ENCODE data around the gene ARHGEF16.

The ARHGEF16 gene

GRCh38 chr1:3460672-3461131 lies 6.2 kb downstream of the ARHGEF16 start:
- TF ChIP-seq CREB1 (IDR thresholded peaks at IDR 0.05; ENCODE audit: low read depth) (no peak), YY1 (IDR thresholded peaks at IDR 0.05; ENCODE audit: low read depth) (no peak), TCF12 (IDR thresholded peaks at IDR 0.05; ENCODE audit: low read depth) (no peak), MAX (IDR thresholded peaks at IDR 0.05) (no peak), EP300 (IDR thresholded peaks at IDR 0.05; ENCODE audit: borderline replicate concordance) (no peak), EGR1 (IDR thresholded peaks at IDR 0.05) (no peak), NFIC (IDR thresholded peaks at IDR 0.05) (no peak), TAF1 (IDR thresholded peaks at IDR 0.05; ENCODE audit: low read depth) (no peak), TEAD4 (IDR thresholded peaks at IDR 0.05) (no peak), ZBTB7A (IDR thresholded peaks at IDR 0.05; ENCODE audit: low read depth) (no peak)

DNA sequence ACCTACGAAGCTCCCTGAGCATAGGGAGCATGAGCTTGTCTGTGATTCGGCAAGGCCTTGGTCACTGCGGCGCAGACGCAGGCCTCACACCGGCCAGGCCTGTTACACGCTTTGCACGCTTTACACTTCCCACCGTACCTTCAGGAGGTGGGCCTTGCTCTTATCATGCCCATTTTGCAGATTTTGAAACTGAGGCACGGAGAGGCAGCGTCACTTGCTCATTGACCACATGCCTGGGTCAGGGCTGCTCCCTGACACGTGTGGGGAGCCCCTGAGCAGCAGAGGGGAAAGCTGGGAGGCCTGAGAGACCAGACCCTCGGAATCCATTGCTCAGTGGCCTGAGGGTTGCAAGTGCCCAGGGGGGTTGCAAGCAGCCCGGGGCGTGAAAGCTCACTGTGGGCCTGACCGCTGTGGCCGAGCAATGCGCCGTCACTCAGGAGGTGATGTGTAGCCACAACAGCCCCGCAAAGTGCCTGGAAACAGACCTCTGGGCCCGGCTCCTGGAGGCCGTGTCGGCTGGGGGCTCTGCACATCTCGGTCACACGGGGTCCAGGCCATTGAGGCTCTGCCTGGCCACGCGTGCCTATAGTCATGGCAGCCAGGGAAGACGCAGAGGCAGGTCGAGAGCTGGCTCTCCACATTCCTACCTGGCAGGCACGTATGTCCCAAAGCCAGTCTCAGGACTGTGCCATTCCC lies 6.9 kb downstream of the ARHGEF16 start:
- TF ChIP-seq MAX (IDR thresholded peaks at IDR 0.05) (no peak), RAD21 (IDR thresholded peaks at IDR 0.05; ENCODE audit: low read depth) (no peak)

- TF ChIP-seq TCF12 (IDR thresholded peaks at IDR 0.05; ENCODE audit: low read depth) (no peak), RAD21 (IDR thresholded peaks at IDR 0.05; ENCODE audit: low read depth) (no peak), MAX (IDR thresholded peaks at IDR 0.05) (no peak), CEBPB (IDR thresholded peaks at IDR 0.05) (no peak), REST (IDR thresholded peaks at IDR 0.05; ENCODE audit: low read depth) (no peak), EP300 (IDR thresholded peaks at IDR 0.05; ENCODE audit: borderline replicate concordance) (no peak)
- TF ChIP-seq, protein P1, sequence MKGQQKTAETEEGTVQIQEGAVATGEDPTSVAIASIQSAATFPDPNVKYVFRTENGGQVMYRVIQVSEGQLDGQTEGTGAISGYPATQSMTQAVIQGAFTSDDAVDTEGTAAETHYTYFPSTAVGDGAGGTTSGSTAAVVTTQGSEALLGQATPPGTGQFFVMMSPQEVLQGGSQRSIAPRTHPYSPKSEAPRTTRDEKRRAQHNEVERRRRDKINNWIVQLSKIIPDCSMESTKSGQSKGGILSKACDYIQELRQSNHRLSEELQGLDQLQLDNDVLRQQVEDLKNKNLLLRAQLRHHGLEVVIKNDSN (IDR thresholded peaks at IDR 0.05) = no peak
These were observed 7.4 kb downstream of the ARHGEF16 start for GRCh38 chr1:3461934-3462275.

GRCh38 chr1:3462356-3463012 lies 8.0 kb downstream of the ARHGEF16 start:
- no peak for TF ChIP-seq NFIC (IDR thresholded peaks at IDR 0.05)
- no peak for TF ChIP-seq YY1 (IDR thresholded peaks at IDR 0.05; ENCODE audit: low read depth)
- no peak for TF ChIP-seq REST (IDR thresholded peaks at IDR 0.05; ENCODE audit: low read depth)
- TF ChIP-seq ZBTB7A (IDR thresholded peaks at IDR 0.05; ENCODE audit: low read depth) = no peak

- TF ChIP-seq TCF12 (IDR thresholded peaks at IDR 0.05; ENCODE audit: low read depth) = no peak
- no peak for TF ChIP-seq CREB1 (IDR thresholded peaks at IDR 0.05; ENCODE audit: low read depth)
- TF ChIP-seq TAF1 (IDR thresholded peaks at IDR 0.05; ENCODE audit: low read depth) = no peak
- no peak for TF ChIP-seq EP300 (IDR thresholded peaks at IDR 0.05; ENCODE audit: borderline replicate concordance)
- TF ChIP-seq, protein P1 (IDR thresholded peaks at IDR 0.05) = no peak
- TF ChIP-seq TEAD4 (IDR thresholded peaks at IDR 0.05) = no peak
- TF ChIP-seq CEBPB (IDR thresholded peaks at IDR 0.05) = no peak
- TF ChIP-seq FOXM1 (IDR thresholded peaks at IDR 0.05; ENCODE audit: borderline replicate concordance, low read depth) = no peak
- TF ChIP-seq YY1 (IDR thresholded peaks at IDR 0.05; ENCODE audit: low read depth) = no peak
- TF ChIP-seq NFIC (IDR thresholded peaks at IDR 0.05) = no peak
- no peak for TF ChIP-seq RAD21 (IDR thresholded peaks at IDR 0.05; ENCODE audit: low read depth)
- TF ChIP-seq ZBTB7A (IDR thresholded peaks at IDR 0.05; ENCODE audit: low read depth) = no peak
- no peak for TF ChIP-seq REST (IDR thresholded peaks at IDR 0.05; ENCODE audit: low read depth)
- no peak for TF ChIP-seq EGR1 (IDR thresholded peaks at IDR 0.05)
- TF ChIP-seq MAX (IDR thresholded peaks at IDR 0.05) = no peak
These were observed 8.5 kb downstream of the ARHGEF16 start for GRCh38 chr1:3463013-3463385.

All from Ishikawa (cell line).